Measurements from ENCODE around the gene CPE. TPM values are rescaled to one million over a fixed set of nuclear protein-coding genes. Genes with fewer than 3 reads are reported as not detected.

Gene CPE
- total RNA-seq, 1 experiment from 2014 or later = 29.3 TPM

GRCh38 chr4:165462009-165462408 is 83.2 kb downstream of the CPE start:
- TF ChIP-seq SP1 (IDR thresholded peaks at IDR 0.05; ENCODE audit: low read depth) (no peak), CEBPB (IDR thresholded peaks at IDR 0.05; ENCODE audit: low read depth) (no peak), CBX3 (IDR thresholded peaks at IDR 0.05; ENCODE audit: low read depth) (no peak), ATF3 (IDR thresholded peaks at IDR 0.05) (no peak), EZH2 (IDR thresholded peaks at IDR 0.05) (no peak), JUND (IDR thresholded peaks at IDR 0.05) (no peak), SRF (IDR thresholded peaks at IDR 0.05; ENCODE audit: low read depth) (no peak), ELF1 (IDR thresholded peaks at IDR 0.05; ENCODE audit: borderline replicate concordance, low read depth) (no peak), SIN3A (IDR thresholded peaks at IDR 0.05; ENCODE audit: low read depth) (no peak), RAD21 (IDR thresholded peaks at IDR 0.05; ENCODE audit: low read depth) (no peak)
- TF ChIP-seq, protein P1, sequence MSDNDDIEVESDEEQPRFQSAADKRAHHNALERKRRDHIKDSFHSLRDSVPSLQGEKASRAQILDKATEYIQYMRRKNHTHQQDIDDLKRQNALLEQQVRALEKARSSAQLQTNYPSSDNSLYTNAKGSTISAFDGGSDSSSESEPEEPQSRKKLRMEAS (IDR thresholded peaks at IDR 0.05) = no peak
- no peak overlapping the region for H2AFZ ChIP-seq (ENCODE audit: low read depth, low read length, poor library complexity, severe bottlenecking)
- POLR2A ChIA-PET = no interaction called here
- intact Hi-C loops (cut with micrococcal nuclease) = no loop called here
- DNase-seq (ENCODE audit: low read depth, low spot score) (no peak), ATAC-seq (no peak)
- no peaks in the 10 kb centered on the region for H3K79me2 ChIP-seq (ENCODE audit: insufficient read depth, low read length)
- no peak overlapping the region for H3K27ac ChIP-seq (ENCODE audit: low read depth, low read length)
- no peaks in the 10 kb centered on the region for H3K9me3 ChIP-seq (ENCODE audit: control insufficient read depth in 1 of 2, insufficient read depth in 1 of 2, low read depth in 1 of 2, low read length in 2 of 2)
- H4K20me1 ChIP-seq (ENCODE audit: insufficient read depth) = no peaks in the 10 kb centered on the region
- no peaks in the 10 kb centered on the region for H3K4me1 ChIP-seq (ENCODE audit: control insufficient read depth in 1 of 2, insufficient read depth in 2 of 2, low read length in 2 of 2)
- no peak overlapping the region for H3K4me3 ChIP-seq (replicated peaks in 1 of 2; ENCODE audit: low read depth in 1 of 2, low read length in 2 of 2)
- H3K9ac ChIP-seq (ENCODE audit: low read length) = no peak overlapping the region
- no peaks in the 10 kb centered on the region for H3K36me3 ChIP-seq (ENCODE audit: control insufficient read depth in 1 of 2, insufficient read depth in 2 of 2, low read length in 2 of 2)
- no TSS peak for BruUV-seq (replicated peaks)
- CTCF ChIA-PET = interaction anchor here (1.0 to 1.2 kb wide), 2 partner anchors 107 to 365 kb away, joined by 3 to 5 read pairs; no protein-coding TSS in a partner anchor
- no peak overlapping the region for H3K4me2 ChIP-seq (ENCODE audit: low read length)
- no peaks in the 10 kb centered on the region for H3K27me3 ChIP-seq (ENCODE audit: insufficient read depth, low read length)
- RAD21 ChIA-PET (ENCODE audit: low non-redundant PET in 1 of 2, low total read pairs in 2 of 2, uncharacterized antibody in 2 of 2, unreplicated experiment in 2 of 2) = no interaction called here
- no peaks in the 10 kb centered on the region for H3K9me2 ChIP-seq (ENCODE audit: insufficient read depth)

- Histone ChIP-seq H3K4me1 (ENCODE audit: control insufficient read depth in 1 of 2, insufficient read depth in 2 of 2, low read length in 2 of 2) (no peaks in the 10 kb centered on the region), H4K20me1 (ENCODE audit: insufficient read depth) (no peaks in the 10 kb centered on the region), H2AFZ (ENCODE audit: low read depth, low read length, poor library complexity, severe bottlenecking) (peak overlapping the region; percentile 98), H3K36me3 (ENCODE audit: control insufficient read depth in 1 of 2, insufficient read depth in 2 of 2, low read length in 2 of 2) (no peaks in the 10 kb centered on the region), H3K9me3 (ENCODE audit: control insufficient read depth in 1 of 2, insufficient read depth in 1 of 2, low read depth in 1 of 2, low read length in 2 of 2) (no peaks in the 10 kb centered on the region), H3K79me2 (ENCODE audit: insufficient read depth, low read length) (no peaks in the 10 kb centered on the region), H3K27me3 (ENCODE audit: insufficient read depth, low read length) (no peaks in the 10 kb centered on the region), H3K4me3 (replicated peaks in 1 of 2; ENCODE audit: low read depth in 1 of 2, low read length in 2 of 2) (no peak overlapping the region), H3K9me2 (ENCODE audit: insufficient read depth) (no peaks in the 10 kb centered on the region), H3K27ac (ENCODE audit: low read depth, low read length) (no peak overlapping the region), H3K9ac (ENCODE audit: low read length) (no peak overlapping the region), H3K4me2 (ENCODE audit: low read length) (peak overlapping the region; percentile 48; the same call in 1 of the 2 replicates)
- intact Hi-C loops (cut with micrococcal nuclease) = loop anchor here (1.0 kb wide), 1 partner anchor 108 kb away; no protein-coding TSS in a partner anchor
- peak; percentile 49 for ATAC-seq
- ChIA-PET RAD21 (ENCODE audit: low non-redundant PET in 1 of 2, low total read pairs in 2 of 2, uncharacterized antibody in 2 of 2, unreplicated experiment in 2 of 2) (interaction anchor here in 1 of 2 experiments (1.1 kb wide), 1 partner anchor 333 kb away, joined by 3 read pairs; no protein-coding TSS in a partner anchor), CTCF (interaction anchor here (1.4 to 1.5 kb wide), 2 partner anchors 110 to 333 kb away, joined by 4 to 7 read pairs; no protein-coding TSS in a partner anchor), POLR2A (no interaction called here)
- DNase-seq (ENCODE audit: low read depth, low spot score) = no peak
- no TSS peak for BruUV-seq (replicated peaks)
- TF ChIP-seq FOSL1 (IDR thresholded peaks at IDR 0.05; ENCODE audit: low read depth) (no peak), TCF7L2 (IDR thresholded peaks at IDR 0.05; ENCODE audit: borderline replicate concordance, extremely low read depth, insufficient read depth, insufficient read length) (no peak), POLR2AphosphoS5 (IDR thresholded peaks at IDR 0.05; ENCODE audit: low read depth, low read length) (no peak), ZBTB33 (IDR thresholded peaks at IDR 0.05; ENCODE audit: extremely low read depth, insufficient replicate concordance, low read length) (no peak), RAD21 (IDR thresholded peaks at IDR 0.05; ENCODE audit: low read depth) (no peak), EZH2 (IDR thresholded peaks at IDR 0.05) (no peak), CBX3 (IDR thresholded peaks at IDR 0.05; ENCODE audit: low read depth) (no peak), CEBPB (IDR thresholded peaks at IDR 0.05; ENCODE audit: low read depth) (no peak)
- TF ChIP-seq, protein P2, sequence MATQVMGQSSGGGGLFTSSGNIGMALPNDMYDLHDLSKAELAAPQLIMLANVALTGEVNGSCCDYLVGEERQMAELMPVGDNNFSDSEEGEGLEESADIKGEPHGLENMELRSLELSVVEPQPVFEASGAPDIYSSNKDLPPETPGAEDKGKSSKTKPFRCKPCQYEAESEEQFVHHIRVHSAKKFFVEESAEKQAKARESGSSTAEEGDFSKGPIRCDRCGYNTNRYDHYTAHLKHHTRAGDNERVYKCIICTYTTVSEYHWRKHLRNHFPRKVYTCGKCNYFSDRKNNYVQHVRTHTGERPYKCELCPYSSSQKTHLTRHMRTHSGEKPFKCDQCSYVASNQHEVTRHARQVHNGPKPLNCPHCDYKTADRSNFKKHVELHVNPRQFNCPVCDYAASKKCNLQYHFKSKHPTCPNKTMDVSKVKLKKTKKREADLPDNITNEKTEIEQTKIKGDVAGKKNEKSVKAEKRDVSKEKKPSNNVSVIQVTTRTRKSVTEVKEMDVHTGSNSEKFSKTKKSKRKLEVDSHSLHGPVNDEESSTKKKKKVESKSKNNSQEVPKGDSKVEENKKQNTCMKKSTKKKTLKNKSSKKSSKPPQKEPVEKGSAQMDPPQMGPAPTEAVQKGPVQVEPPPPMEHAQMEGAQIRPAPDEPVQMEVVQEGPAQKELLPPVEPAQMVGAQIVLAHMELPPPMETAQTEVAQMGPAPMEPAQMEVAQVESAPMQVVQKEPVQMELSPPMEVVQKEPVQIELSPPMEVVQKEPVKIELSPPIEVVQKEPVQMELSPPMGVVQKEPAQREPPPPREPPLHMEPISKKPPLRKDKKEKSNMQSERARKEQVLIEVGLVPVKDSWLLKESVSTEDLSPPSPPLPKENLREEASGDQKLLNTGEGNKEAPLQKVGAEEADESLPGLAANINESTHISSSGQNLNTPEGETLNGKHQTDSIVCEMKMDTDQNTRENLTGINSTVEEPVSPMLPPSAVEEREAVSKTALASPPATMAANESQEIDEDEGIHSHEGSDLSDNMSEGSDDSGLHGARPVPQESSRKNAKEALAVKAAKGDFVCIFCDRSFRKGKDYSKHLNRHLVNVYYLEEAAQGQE (IDR thresholded peaks at IDR 0.05; ENCODE audit: low read depth) = no peak
Observed at GRCh38 chr4:165464376-165464775, 85.6 kb downstream of the CPE start.

Data from HCT116 (cell line).